HepG2 (cell line): Measurements from ENCODE around the gene SHC1. TPM values are rescaled to one million over a fixed set of nuclear protein-coding genes. Genes with fewer than 3 reads are reported as not detected.

ENCODE experiments used
- AGO1 ChIP-seq: fragments of 200-400 bp; formaldehyde crosslinking; IDR thresholded peaks from 2 replicates; pipeline ENCODE4 v1.6.1; 2017; ENCODE audit warnings: mild to moderate bottlenecking, low read depth, low read length, moderate library complexity; ENCODE audit not compliant: poor library complexity, severe bottlenecking
- HOXA5 ChIP-seq: sonication (generic); formaldehyde crosslinking; IDR thresholded peaks from 2 replicates; pipeline ENCODE4 v1.4.0; 2020; ENCODE audit warnings: missing genetic modification reagents
- HOXA9 ChIP-seq: sonication (generic); formaldehyde crosslinking; IDR thresholded peaks from 2 replicates; pipeline ENCODE4 v1.8.1; 2022; ENCODE audit warnings: missing genetic modification reagents, mild to moderate bottlenecking, moderate library complexity, borderline replicate concordance
- MAZ ChIP-seq, 2 experiments: sonication (generic) in 1 of 2; formaldehyde crosslinking in 1 of 2; IDR thresholded peaks; 2 replicates each; pipeline versions ENCODE4 v1.5.0 to v1.6.1; 2012 to 2020; ENCODE audit warnings: low read depth in 2 of 2, mild to moderate bottlenecking in 2 of 2, borderline replicate concordance in 1 of 2, improper control_type of control experiment in 1 of 2, low read length in 1 of 2, missing genetic modification reagents in 1 of 2, moderate library complexity in 1 of 2
- POLR2G ChIP-seq: fragments of 200-400 bp; formaldehyde crosslinking; IDR thresholded peaks from 2 replicates; pipeline ENCODE4 v1.6.1; 2018; ENCODE audit warnings: mild to moderate bottlenecking, low read depth, low read length, moderate library complexity
- SMARCE1 ChIP-seq: fragments of 450-650 bp; IDR thresholded peaks from 2 replicates; pipeline ENCODE4 v1.6.1; 2017; ENCODE audit warnings: borderline replicate concordance
- ZBTB10 ChIP-seq: sonication (generic); formaldehyde crosslinking; IDR thresholded peaks from 2 replicates; pipeline ENCODE4 v1.4.0; 2020; ENCODE audit warnings: missing genetic modification reagents, borderline replicate concordance
- ZFP90 ChIP-seq: sonication (generic); formaldehyde crosslinking; IDR thresholded peaks from 2 replicates; pipeline ENCODE4 v1.8.0; 2022; ENCODE audit warnings: missing genetic modification reagents, mild to moderate bottlenecking, inconsistent platforms, borderline replicate concordance
- ZNF12 ChIP-seq: sonication (generic); formaldehyde crosslinking; IDR thresholded peaks from 2 replicates; pipeline ENCODE4 v1.5.0; 2020; ENCODE audit warnings: missing genetic modification reagents
- ZNF343 ChIP-seq: sonication (generic); formaldehyde crosslinking; IDR thresholded peaks from 2 replicates; pipeline ENCODE4 v1.4.0; 2020; ENCODE audit warnings: mild to moderate bottlenecking, missing genetic modification reagents
- ZNF383 ChIP-seq: sonication (generic); formaldehyde crosslinking; IDR thresholded peaks from 2 replicates; pipeline ENCODE4 v1.4.0; 2020; ENCODE audit warnings: missing genetic modification reagents, mild to moderate bottlenecking, borderline replicate concordance
- ZNF460 ChIP-seq: sonication (generic); formaldehyde crosslinking; IDR thresholded peaks from 2 replicates; pipeline ENCODE4 v1.5.1; 2020; ENCODE audit warnings: missing genetic modification reagents, mild to moderate bottlenecking, borderline replicate concordance
- ZNF782 ChIP-seq: sonication (generic); formaldehyde crosslinking; IDR thresholded peaks from 2 replicates; pipeline ENCODE4 v1.4.0; 2020; ENCODE audit warnings: missing genetic modification reagents, mild to moderate bottlenecking, borderline replicate concordance
- ZSCAN5A ChIP-seq: sonication (generic); formaldehyde crosslinking; IDR thresholded peaks from 2 replicates; pipeline ENCODE4 v1.8.0; 2022; ENCODE audit warnings: mild to moderate bottlenecking, missing genetic modification reagents, borderline replicate concordance
- polyA plus RNA-seq, 8 experiments: library from polyadenylated mRNA; depleted of rRNA in 3 of 8; stranded (reverse) in 7 of 8; unstranded in 1 of 8; fragments of >200 nt; fragmentation: Illumina TruSeq in 4 of 8; extraction: Trizol in 4 of 8; gene quantifications; 2 replicates each; pipeline versions ENCODE4 v1.2.1 to v1.2.3, GENCODE V29; 2011 to 2016; ENCODE audit warnings: low read depth in 4 of 8, missing spikeins in 1 of 8, mixed read lengths in 1 of 8; ENCODE audit not compliant: insufficient read depth in 1 of 8
- total RNA-seq, 5 experiments: library from RNA; depleted of rRNA; stranded (reverse); fragments of >200 nt; fragmentation: Illumina TruSeq; extraction: Trizol; gene quantifications; 2 replicates each; pipeline ENCODE4 v1.2.3, GENCODE V29; 2016; ENCODE audit warnings: low read depth in 1 of 5
- TF ChIP-seq, protein P1 (sequence below): sonication (generic); formaldehyde crosslinking; IDR thresholded peaks from 2 replicates; pipeline ENCODE4 v1.4.0; 2020; ENCODE audit warnings: mild to moderate bottlenecking, missing genetic modification reagents

SHC1 gene
- total and polyA plus RNA-seq, 2 of the 13 experiments (the other 11 are each of a cell fraction or from before 2014, with no cell fraction given): 52.0 to 137 TPM

DNA sequence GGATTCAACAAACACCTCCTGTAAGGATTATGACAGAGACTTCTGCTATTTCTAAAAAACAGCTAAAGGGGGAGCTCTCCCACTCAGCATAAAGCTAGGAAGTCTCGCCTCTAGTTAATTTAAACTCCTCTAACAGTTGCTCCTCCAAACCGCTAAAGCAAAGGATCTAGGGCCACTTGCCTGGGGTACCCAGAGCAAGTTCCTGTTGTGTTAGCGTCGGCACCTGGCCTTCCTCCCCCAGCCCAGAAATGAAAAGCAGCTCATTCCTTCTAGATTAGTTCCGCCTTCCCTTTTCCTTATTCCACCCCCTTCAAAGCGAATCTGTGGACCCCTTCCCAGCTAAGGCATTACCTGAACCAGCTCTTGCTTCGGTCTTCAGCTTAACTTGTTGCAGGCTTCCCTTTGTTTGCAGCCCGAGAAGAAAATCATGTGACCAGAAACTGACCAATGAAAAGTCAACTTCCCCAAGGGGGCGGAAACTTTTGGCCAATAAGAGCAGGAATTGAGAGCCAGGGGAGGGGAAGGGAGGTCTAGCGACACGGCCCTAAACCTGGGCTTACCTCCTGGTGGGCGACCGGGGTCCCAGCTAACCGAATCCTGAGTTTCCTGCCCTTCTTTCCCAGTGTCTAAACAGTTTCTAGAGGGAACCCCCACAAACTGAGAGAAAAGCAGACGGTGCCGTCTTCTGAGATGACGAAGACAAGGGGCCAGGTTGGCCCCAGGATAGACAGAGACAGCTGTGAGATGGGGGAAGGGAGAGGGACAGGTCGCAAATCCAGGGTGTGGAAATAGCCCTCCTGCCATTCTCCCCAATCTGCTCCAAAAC is 14.6 kb downstream of the SHC1 start, which contains the start of gene PBXIP1 (continued):
- TF ChIP-seq, protein P1, sequence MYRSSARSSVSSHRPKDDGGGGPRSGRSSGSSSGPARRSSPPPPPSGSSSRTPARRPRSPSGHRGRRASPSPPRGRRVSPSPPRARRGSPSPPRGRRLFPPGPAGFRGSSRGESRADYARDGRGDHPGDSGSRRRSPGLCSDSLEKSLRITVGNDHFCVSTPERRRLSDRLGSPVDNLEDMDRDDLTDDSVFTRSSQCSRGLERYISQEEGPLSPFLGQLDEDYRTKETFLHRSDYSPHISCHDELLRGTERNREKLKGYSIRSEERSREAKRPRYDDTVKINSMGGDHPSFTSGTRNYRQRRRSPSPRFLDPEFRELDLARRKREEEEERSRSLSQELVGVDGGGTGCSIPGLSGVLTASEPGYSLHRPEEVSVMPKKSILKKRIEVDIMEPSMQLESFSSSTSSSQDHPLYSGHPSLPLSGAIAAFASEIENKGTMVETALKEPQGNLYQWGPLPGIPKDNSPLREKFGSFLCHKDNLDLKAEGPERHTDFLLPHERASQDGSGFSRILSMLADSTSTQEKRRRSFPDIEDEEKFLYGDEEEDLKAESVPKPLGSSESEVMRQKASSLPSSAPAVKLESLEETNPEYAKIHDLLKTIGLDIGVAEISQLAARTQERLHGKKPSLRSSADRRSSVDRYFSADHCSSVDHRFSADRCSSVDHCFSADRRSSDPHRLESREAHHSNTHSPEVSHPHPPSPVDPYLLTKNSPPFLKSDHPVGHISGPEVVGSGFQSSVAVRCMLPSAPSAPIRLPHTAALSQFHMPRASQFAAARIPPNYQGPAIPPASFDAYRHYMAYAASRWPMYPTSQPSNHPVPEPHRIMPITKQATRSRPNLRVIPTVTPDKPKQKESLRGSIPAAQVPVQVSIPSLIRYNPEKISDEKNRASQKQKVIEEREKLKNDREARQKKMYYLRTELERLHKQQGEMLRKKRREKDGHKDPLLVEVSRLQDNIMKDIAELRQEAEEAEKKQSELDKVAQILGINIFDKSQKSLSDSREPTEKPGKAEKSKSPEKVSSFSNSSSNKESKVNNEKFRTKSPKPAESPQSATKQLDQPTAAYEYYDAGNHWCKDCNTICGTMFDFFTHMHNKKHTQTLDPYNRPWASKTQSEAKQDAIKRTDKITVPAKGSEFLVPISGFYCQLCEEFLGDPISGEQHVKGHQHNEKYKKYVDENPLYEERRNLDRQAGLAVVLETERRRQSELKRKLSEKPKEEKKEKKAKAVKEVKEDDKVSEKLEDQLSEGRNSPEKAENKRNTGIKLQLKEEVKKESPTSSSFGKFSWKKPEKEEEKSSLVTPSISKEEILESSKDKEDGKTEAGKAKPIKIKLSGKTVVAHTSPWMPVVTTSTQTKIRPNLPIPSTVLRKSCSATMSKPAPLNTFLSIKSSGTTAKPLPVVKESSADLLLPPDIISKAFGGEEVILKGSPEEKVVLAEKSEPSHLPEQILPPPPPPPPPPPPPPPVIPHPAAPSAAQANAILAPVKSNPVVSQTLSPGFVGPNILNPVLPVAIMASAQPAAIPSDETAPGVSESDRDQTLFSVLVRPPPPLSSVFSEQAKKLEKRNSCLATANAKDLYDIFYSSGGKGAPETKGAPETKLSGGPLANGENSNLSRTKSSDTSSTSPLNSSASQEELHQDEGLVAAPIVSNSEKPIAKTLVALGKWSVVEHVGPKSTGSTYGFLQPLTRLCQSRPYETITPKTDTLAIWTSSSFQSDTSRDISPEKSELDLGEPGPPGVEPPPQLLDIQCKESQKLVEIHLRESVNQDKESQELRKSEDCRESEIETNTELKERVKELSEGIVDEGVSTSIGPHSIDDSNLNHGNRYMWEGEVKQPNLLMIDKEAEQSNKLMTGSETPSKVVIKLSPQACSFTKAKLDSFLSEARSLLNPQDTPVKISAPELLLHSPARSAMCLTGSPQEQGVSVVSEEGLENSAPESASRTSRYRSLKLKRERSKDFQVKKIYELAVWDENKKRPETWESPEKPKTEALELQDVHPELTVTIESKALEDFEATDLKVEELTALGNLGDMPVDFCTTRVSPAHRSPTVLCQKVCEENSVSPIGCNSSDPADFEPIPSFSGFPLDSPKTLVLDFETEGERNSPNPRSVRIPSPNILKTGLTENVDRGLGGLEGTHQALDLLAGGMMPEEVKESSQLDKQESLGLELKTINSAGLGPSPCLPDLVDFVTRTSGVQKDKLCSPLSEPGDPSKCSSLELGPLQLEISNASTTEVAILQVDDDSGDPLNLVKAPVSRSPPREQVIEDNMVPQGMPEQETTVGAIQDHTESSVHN (CRISPR knock-in tag): no peak
- TF ChIP-seq ZBTB10 (CRISPR knock-in tag) (no peak), ZNF383 (CRISPR knock-in tag) (no peak), HOXA5 (CRISPR knock-in tag) (0 out of 2 replicates have a peak, but pooled peaks have one; percentile 42), ZFP90 (CRISPR knock-in tag) (no peak), POLR2G (peak; percentile 53), HOXA9 (CRISPR knock-in tag) (no peak), ZNF343 (CRISPR knock-in tag) (no peak), MAZ (IDR thresholded peaks at IDR 0.05; ENCODE audit: borderline replicate concordance, low read depth, low read length) (no peak), MAZ (CRISPR knock-in tag; IDR thresholded peaks at IDR 0.05; ENCODE audit: low read depth) (no peak), AGO1 (no peak), ZNF12 (CRISPR knock-in tag) (no peak), ZNF460 (CRISPR knock-in tag) (no peak), ZSCAN5A (CRISPR knock-in tag) (no peak), ZNF782 (CRISPR knock-in tag) (no peak), SMARCE1 (no peak)
